Muscle of leg (tissue), 11 donors: ENCODE data around the gene SLC39A1. TPM values are rescaled to one million over a fixed set of nuclear protein-coding genes. Genes with fewer than 3 reads are reported as not detected.

ENCODE experiments used
- DNase-seq: peaks from one replicate; pipeline ENCODE4 v3.0.0; 2013
- H3K27ac ChIP-seq: one replicate; pipeline ENCODE4 v1.5.1; 2013; ENCODE audit warnings: mild to moderate bottlenecking, low read length, control low read depth
- H3K27me3 ChIP-seq: one replicate; pipeline ENCODE4 v1.6.1; 2013; ENCODE audit warnings: low read length; ENCODE audit not compliant: control insufficient read depth, insufficient read depth
- H3K36me3 ChIP-seq: one replicate; pipeline ENCODE4 v1.6.1; 2013; ENCODE audit warnings: low read length; ENCODE audit not compliant: control insufficient read depth, insufficient read depth
- H3K4me1 ChIP-seq: one replicate; pipeline ENCODE4 v1.6.1; 2013; ENCODE audit warnings: low read length; ENCODE audit not compliant: control insufficient read depth, insufficient read depth
- H3K4me3 ChIP-seq: one replicate; pipeline ENCODE4 v1.5.1; 2013; ENCODE audit warnings: low read length, control low read depth
- H3K9me3 ChIP-seq: replicated peaks from 2 replicates; pipeline ENCODE4 v1.6.1; 2013; ENCODE audit warnings: low read depth, low read length; ENCODE audit not compliant: control insufficient read depth
- WGBS: methylation state at CpG from one replicate; pipeline ENCODE4 v1.1.5; 2013; ENCODE audit warnings: missing lambda C conversion rate; ENCODE audit not compliant: insufficient coverage; 5-methylcytosine and 5-hydroxymethylcytosine counted together
- polyA plus RNA-seq, 8 donors: library from polyadenylated mRNA; unstranded; fragments of 120-200 nt; gene quantifications; one replicate each; pipeline versions ENCODE4 v1.2.1 to v1.2.3, GENCODE V29; 2013; ENCODE audit warnings: inconsistent platforms in 1 of 8, low replicate concordance in 1 of 8; ENCODE audit not compliant: insufficient read length in 8 of 8, insufficient read depth in 1 of 8
- total RNA-seq: library from RNA; stranded (reverse); fragments of 120-200 nt; gene quantifications from one replicate; pipeline ENCODE4 v1.2.4, GENCODE V29; 2013

Gene SLC39A1
- total and polyA plus RNA-seq, 9 donors = 33.0 to 59.2 (median 44.4) TPM

- DNase-seq = no peak
- Histone ChIP-seq H3K4me1 (peaks cover 17% of the 10 kb centered on the region), H3K36me3 (peaks cover 59% of the 10 kb centered on the region), H3K4me3 (no peak overlapping the region), H3K27ac (no peak overlapping the region), H3K27me3 (no peaks in the 10 kb centered on the region), H3K9me3 (no peaks in the 10 kb centered on the region)
- 80% methylated on average over 1 of the region's 11 CpGs for WGBS
Observed at GRCh38 chr1:153942766-153943549, 20.4 kb downstream of the SLC39A1 start.

GRCh38 chr1:153941826-153942725 lies 21.3 kb downstream of the SLC39A1 start:
- DNase-seq = no peak
- WGBS = 95% methylated on average over 29 of the region's 34 CpGs
- no peak overlapping the region for H3K4me3 ChIP-seq
- H3K9me3 ChIP-seq = no peaks in the 10 kb centered on the region
- H3K27me3 ChIP-seq = no peaks in the 10 kb centered on the region
- peaks cover 17% of the 10 kb centered on the region for H3K4me1 ChIP-seq
- no peak overlapping the region for H3K27ac ChIP-seq
- peaks cover 63% of the 10 kb centered on the region for H3K36me3 ChIP-seq

- Histone ChIP-seq H3K9me3 (no peaks in the 10 kb centered on the region), H3K4me1 (peaks cover 13% of the 10 kb centered on the region), H3K4me3 (no peak overlapping the region), H3K27me3 (no peaks in the 10 kb centered on the region), H3K36me3 (peaks cover 76% of the 10 kb centered on the region), H3K27ac (no peak overlapping the region)
- 93% methylated on average over 8 of the region's 8 CpGs for WGBS
- no peak for DNase-seq
Observed at GRCh38 chr1:153940756-153941155, 22.6 kb downstream of the SLC39A1 start.

GRCh38 chr1:153939476-153939875 lies 23.9 kb downstream of the SLC39A1 start:
- WGBS = 88% methylated on average over 12 of the region's 12 CpGs
- no peak overlapping the region for H3K4me3 ChIP-seq

GRCh38 chr1:153938996-153939395 lies 24.3 kb downstream of the SLC39A1 start:
- no peaks in the 10 kb centered on the region for H3K27me3 ChIP-seq
- H3K9me3 ChIP-seq = no peaks in the 10 kb centered on the region
- H3K36me3 ChIP-seq = peaks cover 88% of the 10 kb centered on the region
- H3K4me3 ChIP-seq = no peak overlapping the region
- H3K4me1 ChIP-seq = no peaks in the 10 kb centered on the region
- no peak for DNase-seq
- 86% methylated on average over 1 of the region's 3 CpGs for WGBS
- H3K27ac ChIP-seq = no peak overlapping the region

More at GRCh38 chr1:153939476-153939875, 23.9 kb downstream of the SLC39A1 start:
- Histone ChIP-seq H3K27ac (no peak overlapping the region), H3K36me3 (peaks cover 87% of the 10 kb centered on the region), H3K9me3 (no peaks in the 10 kb centered on the region), H3K4me1 (peaks cover 3% of the 10 kb centered on the region), H3K27me3 (no peaks in the 10 kb centered on the region)
- no peak for DNase-seq

GRCh38 chr1:153937331-153937730 lies 26.0 kb downstream of the SLC39A1 start:
- no peak for DNase-seq
- Histone ChIP-seq H3K4me1 (no peaks in the 10 kb centered on the region), H3K36me3 (peaks cover 90% of the 10 kb centered on the region), H3K27ac (no peak overlapping the region), H3K27me3 (no peaks in the 10 kb centered on the region), H3K4me3 (no peak overlapping the region), H3K9me3 (no peaks in the 10 kb centered on the region)
- 90% methylated on average over 7 of the region's 10 CpGs for WGBS

GRCh38 chr1:153936011-153936802 lies 27.1 kb downstream of the SLC39A1 start:
- H3K36me3 ChIP-seq = peaks cover 86% of the 10 kb centered on the region
- no peaks in the 10 kb centered on the region for H3K4me1 ChIP-seq
- DNase-seq = no peak
- no peaks in the 10 kb centered on the region for H3K27me3 ChIP-seq
- no peak overlapping the region for H3K4me3 ChIP-seq
- H3K27ac ChIP-seq = no peak overlapping the region
- H3K9me3 ChIP-seq = no peaks in the 10 kb centered on the region
- WGBS = 93% methylated on average over 9 of the region's 12 CpGs

- no peak overlapping the region for H3K27ac ChIP-seq
- H3K4me1 ChIP-seq = no peaks in the 10 kb centered on the region
- no peaks in the 10 kb centered on the region for H3K9me3 ChIP-seq
- WGBS = 89% methylated on average over 6 of the region's 9 CpGs
- no peaks in the 10 kb centered on the region for H3K27me3 ChIP-seq
- H3K36me3 ChIP-seq = peaks cover 85% of the 10 kb centered on the region
- DNase-seq = no peak
- no peak overlapping the region for H3K4me3 ChIP-seq
Observed at GRCh38 chr1:153934746-153935145, 28.6 kb downstream of the SLC39A1 start.

- DNase-seq = no peak
- H3K9me3 ChIP-seq = no peaks in the 10 kb centered on the region
- WGBS = 95% methylated on average over 4 of the region's 11 CpGs
Observed at GRCh38 chr1:153933955-153934354, 29.4 kb downstream of the SLC39A1 start.

More at GRCh38 chr1:153933955-153934354, 29.4 kb downstream of the SLC39A1 start:
- no peak overlapping the region for H3K27ac ChIP-seq
- H3K4me3 ChIP-seq = no peak overlapping the region
- no peaks in the 10 kb centered on the region for H3K4me1 ChIP-seq
- peaks cover 78% of the 10 kb centered on the region for H3K36me3 ChIP-seq
- no peaks in the 10 kb centered on the region for H3K27me3 ChIP-seq
